Measurements from ENCODE around the gene LPP. TPM values are rescaled to one million over a fixed set of nuclear protein-coding genes. Genes with fewer than 3 reads are reported as not detected.

LPP gene
- total RNA-seq, 2 experiments from 2014 or later, result 27.5 to 31.8 TPM

DNA sequence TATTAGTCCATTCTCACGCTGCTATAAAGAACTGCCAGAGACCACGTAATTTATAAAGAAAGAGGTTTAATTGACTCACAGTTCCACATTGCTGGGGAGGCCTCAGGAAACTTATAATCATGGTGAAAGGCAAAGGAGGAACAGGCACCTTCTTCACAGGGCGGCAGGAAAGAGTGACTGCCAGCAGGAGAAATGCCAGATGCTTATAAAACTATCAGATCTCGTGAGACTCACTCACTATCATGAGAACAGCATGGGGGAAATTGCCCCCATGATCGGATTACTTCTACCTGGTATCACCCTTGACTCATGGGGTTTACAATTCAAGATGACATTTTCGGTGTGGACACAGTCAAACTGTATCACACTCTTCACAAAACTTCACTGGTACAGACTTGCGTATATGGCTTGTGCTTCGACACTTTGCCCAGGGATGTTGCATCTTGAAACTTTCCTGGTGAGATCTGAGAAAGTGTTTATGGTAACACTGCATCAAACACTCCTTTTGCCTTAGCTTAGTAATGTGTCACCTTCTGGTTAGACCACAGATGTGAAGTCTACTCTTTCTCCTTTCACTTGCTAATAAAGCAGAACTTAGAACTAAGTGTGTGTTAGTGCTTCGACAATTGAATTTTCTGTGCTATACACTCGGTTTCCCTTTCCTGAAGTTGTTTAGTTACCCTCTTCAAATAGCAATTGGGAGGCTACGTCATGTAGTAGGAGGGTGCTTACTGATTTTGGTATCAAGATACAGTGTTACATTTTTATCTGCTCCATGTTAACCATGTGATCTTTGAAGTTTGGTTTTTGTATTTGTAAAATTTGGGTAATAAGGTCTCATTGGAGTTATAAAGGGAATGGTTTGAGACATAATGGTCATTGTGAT is 185.7 kb downstream of the LPP start:
- Mint-ChIP-seq H3K9me3 (no peaks in the 10 kb centered on the region), H3K27ac (peak overlapping the region; percentile 92), H3K27me3 (ENCODE audit: low read depth) (no peaks in the 10 kb centered on the region), H3K4me3 (peak overlapping the region; percentile 59), H3K36me3 (ENCODE audit: low read depth) (peaks cover 7% of the 10 kb centered on the region), H3K4me1 (ENCODE audit: low read depth) (peaks cover 34% of the 10 kb centered on the region)
- intact Hi-C loops (cut with micrococcal nuclease), result loop anchor here (1.0 to 5.0 kb wide), 22 partner anchors 16 to 803 kb away; partner anchors contain the start of gene BCL6
- DNase-seq, result peak; percentile 76
- CTCF ChIA-PET, result interaction anchor here (0.9 to 1.1 kb wide), 2 partner anchors 61 to 616 kb away, joined by 3 read pairs; no protein-coding TSS in a partner anchor

DNA sequence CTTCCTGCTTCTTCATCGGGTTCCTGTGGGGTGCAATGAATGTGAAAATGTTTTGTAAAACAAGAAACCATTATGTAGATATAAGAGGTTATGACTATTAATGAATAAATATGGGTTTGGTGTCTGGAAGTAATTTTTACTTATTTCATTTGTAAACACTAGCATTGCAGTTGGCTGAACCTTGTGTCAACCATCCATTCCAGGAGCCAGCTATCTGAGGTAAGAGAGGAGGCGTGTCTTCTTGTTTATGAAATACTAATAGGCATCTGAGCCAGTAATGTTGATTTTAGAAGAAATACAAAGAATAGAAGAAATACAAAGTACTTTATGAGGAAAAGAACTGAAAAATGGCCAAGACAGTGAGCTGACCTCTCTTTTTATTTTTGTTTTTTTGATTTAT is 187.5 kb downstream of the LPP start:
- no peaks in the 10 kb centered on the region for H3K9me3 Mint-ChIP-seq
- H3K27me3 Mint-ChIP-seq (ENCODE audit: low read depth), result no peaks in the 10 kb centered on the region
- CTCF ChIA-PET, result interaction anchor here (1.2 to 1.4 kb wide), 2 partner anchors 447 to 601 kb away, joined by 3 to 4 read pairs; no protein-coding TSS in a partner anchor
- H3K27ac Mint-ChIP-seq, result no peak overlapping the region
- intact Hi-C loops (cut with micrococcal nuclease), result no loop called here
- H3K4me1 Mint-ChIP-seq (ENCODE audit: low read depth), result peaks cover 34% of the 10 kb centered on the region
- peaks cover 5% of the 10 kb centered on the region for H3K36me3 Mint-ChIP-seq (ENCODE audit: low read depth)
- DNase-seq, result no peak
- no peak overlapping the region for H3K4me3 Mint-ChIP-seq

DNA sequence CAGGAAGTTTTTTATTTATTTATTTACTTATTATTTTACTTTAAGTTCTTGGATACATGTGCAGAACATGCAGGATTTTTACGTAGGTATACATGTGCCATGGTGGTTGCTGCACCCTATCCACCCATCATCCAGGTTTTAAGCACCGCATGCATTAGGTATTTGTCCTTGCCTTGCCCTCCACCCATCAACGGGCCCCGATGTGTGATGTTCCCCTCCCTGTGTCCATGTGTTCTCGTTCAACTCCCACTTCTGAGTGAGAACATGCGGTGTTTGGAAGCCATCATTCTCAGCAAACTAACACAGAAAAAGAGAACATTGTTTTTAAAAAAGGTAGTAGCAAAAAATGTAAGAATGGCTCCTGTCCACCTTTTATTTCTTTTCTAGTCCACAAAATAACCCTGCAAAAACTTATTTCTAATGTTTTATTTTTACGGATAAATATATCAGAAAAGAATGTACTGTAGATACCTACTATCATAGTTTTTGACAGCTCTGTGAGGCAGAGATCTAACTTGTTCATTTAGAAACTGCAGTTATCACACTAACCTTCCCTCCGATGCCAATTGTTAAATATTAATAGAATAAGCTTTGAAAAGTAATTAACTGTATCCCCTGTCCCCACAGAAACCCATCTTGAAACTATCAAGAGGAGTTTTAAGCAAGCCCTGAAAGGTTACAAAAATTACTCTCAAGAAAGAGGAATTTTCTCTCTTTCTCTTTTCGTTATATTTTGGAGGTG is 189.2 kb downstream of the LPP start:
- CTCF ChIA-PET, result interaction anchor here (0.9 to 1.0 kb wide), 2 partner anchors 167 to 664 kb away, joined by 3 to 4 read pairs; no protein-coding TSS in a partner anchor
- peaks cover 32% of the 10 kb centered on the region for H3K4me1 Mint-ChIP-seq (ENCODE audit: low read depth)
- intact Hi-C loops (cut with micrococcal nuclease), result no loop called here

DNA sequence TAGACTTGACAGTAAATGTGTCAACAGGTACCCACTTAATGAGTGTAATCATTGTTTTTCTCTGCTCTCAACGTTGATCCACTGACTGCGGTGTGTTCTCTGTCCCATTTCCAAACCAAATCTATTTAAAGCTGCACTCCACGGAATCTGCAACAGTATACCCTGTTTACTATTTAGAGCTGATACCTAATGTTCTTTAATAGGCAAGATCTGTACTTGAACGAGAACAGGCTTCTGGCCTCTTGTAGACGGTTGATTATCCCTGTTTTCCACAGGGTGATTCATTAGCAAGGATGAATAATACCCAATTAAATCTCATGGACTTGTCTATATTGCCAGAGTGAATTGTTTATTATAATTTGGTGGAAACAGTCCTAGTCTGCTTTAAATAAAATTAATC is 189.9 kb downstream of the LPP start:
- intact Hi-C loops (cut with micrococcal nuclease), result no loop called here
- no peaks in the 10 kb centered on the region for H3K27me3 Mint-ChIP-seq (ENCODE audit: low read depth)
- CTCF ChIA-PET, result interaction anchor here (1.0 kb wide), 1 partner anchor 664 kb away, joined by 4 read pairs; no protein-coding TSS in a partner anchor
- H3K4me3 Mint-ChIP-seq, result no peak overlapping the region
- H3K4me1 Mint-ChIP-seq (ENCODE audit: low read depth), result peaks cover 27% of the 10 kb centered on the region
- no peak for DNase-seq
- H3K27ac Mint-ChIP-seq, result no peak overlapping the region
- no peaks in the 10 kb centered on the region for H3K9me3 Mint-ChIP-seq
- H3K36me3 Mint-ChIP-seq (ENCODE audit: low read depth), result peaks cover 5% of the 10 kb centered on the region

More for the DNA sequence above, 189.2 kb downstream of the LPP start:
- Mint-ChIP-seq H3K27me3 (ENCODE audit: low read depth) (no peaks in the 10 kb centered on the region), H3K4me3 (no peak overlapping the region), H3K36me3 (ENCODE audit: low read depth) (peaks cover 5% of the 10 kb centered on the region), H3K9me3 (no peaks in the 10 kb centered on the region), H3K27ac (no peak overlapping the region)
- DNase-seq, result no peak

DNA sequence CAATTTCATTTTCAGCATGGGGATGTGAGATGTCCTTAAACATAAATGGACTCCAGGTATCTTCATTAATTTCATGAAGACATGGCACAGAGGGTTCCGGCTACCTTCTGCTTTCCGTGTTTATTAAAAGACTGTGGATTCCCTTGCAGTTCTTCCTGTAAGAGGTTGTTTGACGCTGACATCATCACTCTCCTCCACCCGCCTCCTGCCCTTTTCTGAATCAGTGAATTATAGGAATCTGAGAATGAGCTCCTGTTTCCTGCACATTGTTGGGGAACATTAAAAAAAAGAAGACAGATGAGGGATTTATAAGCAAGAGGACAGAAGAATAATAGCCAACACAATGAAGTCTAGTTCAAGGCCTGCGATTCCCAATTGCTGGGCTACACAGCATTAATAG is 191.3 kb downstream of the LPP start:
- Mint-ChIP-seq H3K27ac (no peak overlapping the region), H3K27me3 (ENCODE audit: low read depth) (no peaks in the 10 kb centered on the region), H3K9me3 (no peaks in the 10 kb centered on the region), H3K4me1 (ENCODE audit: low read depth) (peaks cover 14% of the 10 kb centered on the region), H3K36me3 (ENCODE audit: low read depth) (peaks cover 5% of the 10 kb centered on the region), H3K4me3 (no peak overlapping the region)
- intact Hi-C loops (cut with micrococcal nuclease), result no loop called here
- no peak for DNase-seq
- CTCF ChIA-PET, result no interaction called here

- intact Hi-C loops (cut with micrococcal nuclease), result no loop called here
- Mint-ChIP-seq H3K36me3 (ENCODE audit: low read depth) (no peaks in the 10 kb centered on the region), H3K4me1 (ENCODE audit: low read depth) (no peaks in the 10 kb centered on the region), H3K9me3 (no peaks in the 10 kb centered on the region), H3K4me3 (no peak overlapping the region), H3K27ac (no peak overlapping the region), H3K27me3 (ENCODE audit: low read depth) (no peaks in the 10 kb centered on the region)
- no peak for DNase-seq
- CTCF ChIA-PET, result no interaction called here
Observed at GRCh38 chr3:188348435-188349244, 194.7 kb downstream of the LPP start.

GRCh38 chr3:188349351-188349901 is 195.5 kb downstream of the LPP start:
- H3K27ac Mint-ChIP-seq, result no peak overlapping the region
- DNase-seq, result no peak
- intact Hi-C loops (cut with micrococcal nuclease), result no loop called here
- CTCF ChIA-PET, result interaction anchor here (0.6 kb wide), 1 partner anchor 11 kb away, joined by 3 read pairs; no protein-coding TSS in a partner anchor
- no peaks in the 10 kb centered on the region for H3K27me3 Mint-ChIP-seq (ENCODE audit: low read depth)
- no peaks in the 10 kb centered on the region for H3K36me3 Mint-ChIP-seq (ENCODE audit: low read depth)
- H3K9me3 Mint-ChIP-seq, result no peaks in the 10 kb centered on the region
- H3K4me3 Mint-ChIP-seq, result no peak overlapping the region
- H3K4me1 Mint-ChIP-seq (ENCODE audit: low read depth), result peaks cover 4% of the 10 kb centered on the region

DNA sequence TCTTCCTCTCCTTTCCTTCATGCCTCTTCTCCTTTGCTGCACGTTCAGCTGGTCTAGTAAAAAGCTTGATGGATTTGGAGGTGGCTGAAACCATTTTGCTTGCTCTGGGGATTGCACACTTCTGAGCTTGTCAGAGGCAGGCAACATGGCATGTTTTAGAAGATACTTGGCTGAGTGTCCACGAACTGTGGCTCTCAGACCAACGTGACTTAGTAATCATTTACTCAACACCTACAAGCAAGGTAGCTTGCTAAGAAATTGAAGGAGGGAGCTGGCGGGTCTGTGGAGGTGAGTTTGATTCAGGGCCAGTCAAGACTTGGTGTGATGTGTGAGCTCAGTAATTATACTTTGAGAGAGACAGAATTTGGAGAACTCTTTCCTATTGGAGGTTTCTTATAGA is 196.0 kb downstream of the LPP start:
- DNase-seq, result no peak
- Mint-ChIP-seq H3K4me3 (no peak overlapping the region), H3K36me3 (ENCODE audit: low read depth) (no peaks in the 10 kb centered on the region), H3K9me3 (no peaks in the 10 kb centered on the region), H3K4me1 (ENCODE audit: low read depth) (peaks cover 8% of the 10 kb centered on the region), H3K27ac (no peak overlapping the region), H3K27me3 (ENCODE audit: low read depth) (no peaks in the 10 kb centered on the region)
- CTCF ChIA-PET, result interaction anchor here (0.6 kb wide), 1 partner anchor 11 kb away, joined by 3 read pairs; no protein-coding TSS in a partner anchor
- intact Hi-C loops (cut with micrococcal nuclease), result no loop called here

DNA sequence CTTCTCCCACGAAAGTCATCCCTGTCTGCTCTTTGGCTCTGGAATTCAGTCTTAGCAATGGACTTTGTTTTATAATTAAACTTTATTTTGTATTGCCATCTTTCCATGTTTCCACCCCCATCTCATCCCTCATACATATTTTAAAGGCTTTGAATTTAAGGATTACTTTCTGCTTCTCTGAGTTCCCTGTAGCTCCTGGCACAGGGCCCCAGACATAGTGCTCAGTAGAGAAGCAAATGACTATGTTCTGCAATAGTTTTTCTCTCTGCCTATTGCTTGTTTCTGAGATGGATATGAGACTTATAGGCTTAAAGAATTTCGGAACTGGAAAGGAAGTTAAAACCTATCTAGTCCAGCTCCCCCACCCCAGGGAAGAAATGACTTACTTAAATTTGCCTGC is 197.0 kb downstream of the LPP start:
- Mint-ChIP-seq H3K36me3 (ENCODE audit: low read depth) (no peaks in the 10 kb centered on the region), H3K4me3 (no peak overlapping the region), H3K4me1 (ENCODE audit: low read depth) (peaks cover 8% of the 10 kb centered on the region), H3K9me3 (no peaks in the 10 kb centered on the region), H3K27me3 (ENCODE audit: low read depth) (no peaks in the 10 kb centered on the region), H3K27ac (no peak overlapping the region)
- intact Hi-C loops (cut with micrococcal nuclease), result no loop called here
- CTCF ChIA-PET, result no interaction called here
- DNase-seq, result no peak

- Mint-ChIP-seq H3K27ac (no peak overlapping the region), H3K4me3 (no peak overlapping the region), H3K9me3 (no peaks in the 10 kb centered on the region), H3K36me3 (ENCODE audit: low read depth) (no peaks in the 10 kb centered on the region), H3K27me3 (ENCODE audit: low read depth) (no peaks in the 10 kb centered on the region), H3K4me1 (ENCODE audit: low read depth) (peaks cover 8% of the 10 kb centered on the region)
- no peak for DNase-seq
- intact Hi-C loops (cut with micrococcal nuclease), result no loop called here
- CTCF ChIA-PET, result interaction anchor here (1.1 kb wide), 1 partner anchor 14 kb away, joined by 3 read pairs; no protein-coding TSS in a partner anchor
Observed at GRCh38 chr3:188351648-188352047, 197.7 kb downstream of the LPP start.

DNA sequence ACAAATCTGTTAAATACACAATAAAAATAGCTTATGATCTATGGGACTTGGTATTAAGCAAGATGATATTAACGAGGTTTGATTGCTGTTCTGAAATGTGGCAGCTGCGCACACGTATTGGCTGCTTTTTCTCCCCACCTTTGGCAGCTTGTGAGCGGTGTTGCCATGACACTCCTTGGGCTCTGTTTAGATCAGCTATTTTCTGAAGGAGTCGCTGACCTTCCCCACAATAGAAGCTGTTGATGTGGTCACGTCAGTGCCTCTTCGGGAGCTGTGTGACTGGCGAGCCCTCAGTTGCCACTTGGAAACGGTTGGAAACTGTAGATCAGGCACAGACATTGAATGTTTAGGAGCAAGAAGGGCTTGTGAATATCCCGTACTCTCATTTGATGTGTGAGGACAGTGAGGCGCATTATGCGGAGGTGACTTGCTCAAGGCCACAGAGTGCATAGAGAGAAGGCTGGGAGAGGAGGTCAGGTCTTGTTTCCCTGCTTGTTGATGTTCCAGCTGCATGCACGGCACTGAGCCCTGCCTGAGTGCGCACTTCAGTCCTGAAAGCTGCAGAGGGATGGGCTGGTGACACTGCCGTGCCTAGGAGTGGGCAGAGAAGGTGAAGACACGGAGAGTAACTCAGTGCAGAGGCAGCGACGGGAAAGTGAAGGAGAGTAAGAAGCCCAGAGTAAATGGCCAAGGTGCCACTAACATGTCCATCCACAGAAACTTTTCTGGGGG is 198.4 kb downstream of the LPP start:
- no peaks in the 10 kb centered on the region for H3K36me3 Mint-ChIP-seq (ENCODE audit: low read depth)
- H3K27me3 Mint-ChIP-seq (ENCODE audit: low read depth), result no peaks in the 10 kb centered on the region
- no peak overlapping the region for H3K4me3 Mint-ChIP-seq
- no peak overlapping the region for H3K27ac Mint-ChIP-seq
- intact Hi-C loops (cut with micrococcal nuclease), result no loop called here
- peaks cover 8% of the 10 kb centered on the region for H3K4me1 Mint-ChIP-seq (ENCODE audit: low read depth)
- CTCF ChIA-PET, result interaction anchor here (0.6 to 1.1 kb wide), 2 partner anchors 15 to 614 kb away, joined by 3 to 4 read pairs; no protein-coding TSS in a partner anchor
- DNase-seq, result no peak
- no peaks in the 10 kb centered on the region for H3K9me3 Mint-ChIP-seq

Measured in activated naive CD4-positive, alpha-beta T cell treated with anti-CD3 and anti-CD28 coated beads for 36 hours (primary cell).